ENCODE results near the gene ATOSB. TPM values are rescaled to one million over a fixed set of nuclear protein-coding genes. Genes with fewer than 3 reads are reported as not detected.

Gene ATOSB
- total RNA-seq, 1 donor from 2014 or later: 18.3 TPM

- peak; percentile 83 for DNase-seq (ENCODE audit: low spot score)
These were observed 1.4 kb downstream of the ATOSB start for GRCh38 chr9:35114113-35114839.

- DNase-seq (ENCODE audit: low spot score): no peak
These were observed 3.2 kb downstream of the ATOSB start for GRCh38 chr9:35112257-35113020.

- DNase-seq (ENCODE audit: low spot score): peak; percentile 97
These were observed 4.4 kb downstream of the ATOSB start for GRCh38 chr9:35111001-35111933.

- DNase-seq (ENCODE audit: low spot score): no peak
These were observed 5.3 kb downstream of the ATOSB start for GRCh38 chr9:35110327-35110761.

- no peak for DNase-seq (ENCODE audit: low spot score)
These were observed 6.6 kb downstream of the ATOSB start for GRCh38 chr9:35108946-35109575.

- DNase-seq (ENCODE audit: low spot score): no peak
These were observed 7.2 kb downstream of the ATOSB start for GRCh38 chr9:35108461-35108860.

- no peak for DNase-seq (ENCODE audit: low spot score)
These were observed 8.1 kb downstream of the ATOSB start for GRCh38 chr9:35107297-35108290.

GRCh38 chr9:35106343-35106730 is 9.3 kb downstream of the ATOSB start:
- DNase-seq (ENCODE audit: low spot score): no peak

GRCh38 chr9:35105571-35106342 is 9.9 kb downstream of the ATOSB start:
- DNase-seq (ENCODE audit: low spot score): no peak

GRCh38 chr9:35105126-35105525 is 10.5 kb downstream of the ATOSB start:
- no peak for DNase-seq (ENCODE audit: low spot score)

GRCh38 chr9:35104586-35104985 is 11.1 kb downstream of the ATOSB start:
- no peak for DNase-seq (ENCODE audit: low spot score)

GRCh38 chr9:35103660-35104191 is 11.9 kb downstream of the ATOSB start:
- no peak for DNase-seq (ENCODE audit: low spot score)

- peak; percentile 95 for DNase-seq (ENCODE audit: low spot score)
These were observed 12.6 kb downstream of the ATOSB start, which contains the start of gene STOML2 for GRCh38 chr9:35102769-35103659. STOML2 (minus strand) TSS chr9:35103131; CDS start chr9:35103094, 37 bp downstream.

GRCh38 chr9:35102465-35102768 is 13.2 kb downstream of the ATOSB start:
- no peak for DNase-seq (ENCODE audit: low spot score)

- no peak for DNase-seq (ENCODE audit: low spot score)
These were observed 18.1 kb downstream of the ATOSB start for GRCh38 chr9:35097573-35097972.

GRCh38 chr9:35096035-35096849 is 19.4 kb downstream of the ATOSB start, which contains the start of gene PIGO:
PIGO (minus strand) TSS chr9:35096591; CDS start chr9:35095565, 1,026 bp downstream.
- DNase-seq (ENCODE audit: low spot score): peak; percentile 89

- no peak for DNase-seq (ENCODE audit: low spot score)
These were observed 24.1 kb downstream of the ATOSB start for GRCh38 chr9:35091536-35091935.
